ENCODE results near the gene RPS6KL1.

GRCh38 chr14:74898083-74898482, 25.0 kb downstream of the RPS6KL1 start:
- TF ChIP-seq, protein P1, sequence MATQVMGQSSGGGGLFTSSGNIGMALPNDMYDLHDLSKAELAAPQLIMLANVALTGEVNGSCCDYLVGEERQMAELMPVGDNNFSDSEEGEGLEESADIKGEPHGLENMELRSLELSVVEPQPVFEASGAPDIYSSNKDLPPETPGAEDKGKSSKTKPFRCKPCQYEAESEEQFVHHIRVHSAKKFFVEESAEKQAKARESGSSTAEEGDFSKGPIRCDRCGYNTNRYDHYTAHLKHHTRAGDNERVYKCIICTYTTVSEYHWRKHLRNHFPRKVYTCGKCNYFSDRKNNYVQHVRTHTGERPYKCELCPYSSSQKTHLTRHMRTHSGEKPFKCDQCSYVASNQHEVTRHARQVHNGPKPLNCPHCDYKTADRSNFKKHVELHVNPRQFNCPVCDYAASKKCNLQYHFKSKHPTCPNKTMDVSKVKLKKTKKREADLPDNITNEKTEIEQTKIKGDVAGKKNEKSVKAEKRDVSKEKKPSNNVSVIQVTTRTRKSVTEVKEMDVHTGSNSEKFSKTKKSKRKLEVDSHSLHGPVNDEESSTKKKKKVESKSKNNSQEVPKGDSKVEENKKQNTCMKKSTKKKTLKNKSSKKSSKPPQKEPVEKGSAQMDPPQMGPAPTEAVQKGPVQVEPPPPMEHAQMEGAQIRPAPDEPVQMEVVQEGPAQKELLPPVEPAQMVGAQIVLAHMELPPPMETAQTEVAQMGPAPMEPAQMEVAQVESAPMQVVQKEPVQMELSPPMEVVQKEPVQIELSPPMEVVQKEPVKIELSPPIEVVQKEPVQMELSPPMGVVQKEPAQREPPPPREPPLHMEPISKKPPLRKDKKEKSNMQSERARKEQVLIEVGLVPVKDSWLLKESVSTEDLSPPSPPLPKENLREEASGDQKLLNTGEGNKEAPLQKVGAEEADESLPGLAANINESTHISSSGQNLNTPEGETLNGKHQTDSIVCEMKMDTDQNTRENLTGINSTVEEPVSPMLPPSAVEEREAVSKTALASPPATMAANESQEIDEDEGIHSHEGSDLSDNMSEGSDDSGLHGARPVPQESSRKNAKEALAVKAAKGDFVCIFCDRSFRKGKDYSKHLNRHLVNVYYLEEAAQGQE (tag by site-specific recombination; IDR thresholded peaks at IDR 0.05), result no peak
- TF ChIP-seq ZNF677 (tag by site-specific recombination; IDR thresholded peaks at IDR 0.05) (no peak), ZNF311 (tag by site-specific recombination; IDR thresholded peaks at IDR 0.05; ENCODE audit: borderline replicate concordance) (no peak), PBX3 (CRISPR knock-in tag; IDR thresholded peaks at IDR 0.05) (no peak), CTCF (tag by site-specific recombination; IDR thresholded peaks at IDR 0.05) (no peak), ZNF830 (tag by site-specific recombination; IDR thresholded peaks at IDR 0.05; ENCODE audit: low read depth) (no peak), TRIM28 (IDR thresholded peaks at IDR 0.05; ENCODE audit: borderline replicate concordance, low read length) (no peak), ZNF629 (tag by site-specific recombination; IDR thresholded peaks at IDR 0.05) (no peak), ZNF692 (tag by site-specific recombination; IDR thresholded peaks at IDR 0.05) (no peak), ZEB2 (tag by site-specific recombination; IDR thresholded peaks at IDR 0.05) (no peak), ZNF585B (tag by site-specific recombination; IDR thresholded peaks at IDR 0.05) (no peak)
